HCT116 (cell line): ENCODE results near the gene IRF3. TPM values are rescaled to one million over a fixed set of nuclear protein-coding genes. Genes with fewer than 3 reads are reported as not detected.

Experiments used
- ATAC-seq: fragments of 200-7000 bp; cut with Tn5 transposase; 2 replicates; pipeline ENCODE4 v1.9.1; 2020; ENCODE audit warnings: mild to moderate bottlenecking, moderate library complexity
- BruUV-seq: library from RNA; stranded (reverse); fragments of 400-500 nt; replicated peaks from 2 replicates; lab custom pipeline; 2021; lab: Mats Ljungman, UMichigan
- CTCF ChIA-PET: fragments of 300-600 bp; sonication (Branson Sonifier 250); formaldehyde crosslinking; loops from one replicate; lab custom pipeline; 2021; ENCODE audit warnings: antibody characterized with exemption; lab: Charles Lee
- POLR2A ChIA-PET: fragments of 300-600, 350-600 bp; sonication (Branson Sonifier 250); formaldehyde crosslinking; loops from one replicate; lab custom pipeline; 2021; ENCODE audit warnings: antibody characterized with exemption; lab: Charles Lee
- RAD21 ChIA-PET, 2 experiments: fragments of 300-600 bp; sonication (Branson Sonifier 250); formaldehyde crosslinking; loops; one replicate each; lab custom pipeline; 2023; ENCODE audit warnings: low total read pairs in 2 of 2; ENCODE audit not compliant: uncharacterized antibody in 2 of 2, unreplicated experiment in 2 of 2, low non-redundant PET in 1 of 2; lab: Charles Lee
- DNase-seq: peaks from one replicate; pipeline ENCODE4 v3.0.0-alpha.2; 2010; ENCODE audit warnings: low read depth, low spot score
- H2AFZ ChIP-seq: fragments of 200-600 bp; shearing (Covaris generic), sonication (generic); 2 replicates; pipeline ENCODE4 v1.6.1; 2017; ENCODE audit warnings: low read depth, mixed run types, mixed read lengths, antibody characterized with exemption, low read length; ENCODE audit not compliant: poor library complexity, severe bottlenecking
- H3K27ac ChIP-seq: 2 replicates; pipeline ENCODE4 v1.5.1; 2012; ENCODE audit warnings: low read depth, low read length
- H3K27me3 ChIP-seq: fragments of 200-600 bp; sonication (generic); 2 replicates; pipeline ENCODE4 v1.6.1; 2016; ENCODE audit warnings: mixed run types, low read length, mixed read lengths; ENCODE audit not compliant: insufficient read depth
- H3K36me3 ChIP-seq, 2 experiments: fragments of 200-500 bp in 1 of 2; fragments of 200-600 bp in 1 of 2; sonication (Bioruptor generic) in 1 of 2; sonication (generic) in 1 of 2; 2 replicates each; pipeline versions ENCODE4 v1.5.1 to v1.6.1; 2014 to 2016; ENCODE audit warnings: low read length in 2 of 2, inconsistent platforms in 1 of 2, mixed read lengths in 1 of 2, mixed run types in 1 of 2; ENCODE audit not compliant: insufficient read depth in 2 of 2, control insufficient read depth in 1 of 2
- H3K4me1 ChIP-seq, 2 experiments: fragments of 200-600 bp in 1 of 2; sonication (generic) in 1 of 2; 2 replicates each; pipeline versions ENCODE4 v1.5.1 to v1.6.1; 2012 to 2017; ENCODE audit warnings: low read length in 2 of 2, inconsistent platforms in 1 of 2, mild to moderate bottlenecking in 1 of 2, mixed read lengths in 1 of 2, mixed run types in 1 of 2, moderate library complexity in 1 of 2; ENCODE audit not compliant: insufficient read depth in 2 of 2, control insufficient read depth in 1 of 2
- H3K4me2 ChIP-seq: fragments of 200-600 bp; sonication (generic); 2 replicates; pipeline ENCODE4 v1.6.1; 2017; ENCODE audit warnings: mixed run types, low read length, mixed read lengths
- H3K4me3 ChIP-seq, 2 experiments: fragments of 200-600 bp in 1 of 2; sonication (generic) in 1 of 2; replicated peaks in 1 of 2; 2 replicates each; pipeline ENCODE4 v1.5.1; 2011 to 2016; ENCODE audit warnings: low read length in 2 of 2, control low read depth in 1 of 2, low read depth in 1 of 2, mild to moderate bottlenecking in 1 of 2, mixed read lengths in 1 of 2, mixed run types in 1 of 2
- H3K79me2 ChIP-seq: fragments of 200-600 bp; sonication (generic); 2 replicates; pipeline ENCODE4 v1.6.1; 2017; ENCODE audit warnings: mild to moderate bottlenecking, mixed run types, low read length, moderate library complexity, mixed read lengths; ENCODE audit not compliant: insufficient read depth
- H3K9ac ChIP-seq: fragments of 200-600 bp; sonication (generic); 2 replicates; pipeline ENCODE4 v1.6.1; 2016; ENCODE audit warnings: low read length, mixed read lengths
- H3K9me2 ChIP-seq: fragments of 200-600 bp; sonication (generic), shearing (Covaris generic); 2 replicates; pipeline ENCODE4 v1.6.1; 2017; ENCODE audit warnings: mixed run types, mild to moderate bottlenecking, moderate library complexity; ENCODE audit not compliant: insufficient read depth
- H3K9me3 ChIP-seq, 2 experiments: fragments of 200-500 bp in 1 of 2; fragments of 200-600 bp in 1 of 2; sonication (Bioruptor generic) in 1 of 2; sonication (generic) in 1 of 2; 2 replicates each; pipeline ENCODE4 v1.6.1; 2014 to 2017; ENCODE audit warnings: low read length in 2 of 2, mixed read lengths in 2 of 2, inconsistent platforms in 1 of 2, low read depth in 1 of 2, mild to moderate bottlenecking in 1 of 2, mixed run types in 1 of 2, moderate library complexity in 1 of 2; ENCODE audit not compliant: control insufficient read depth in 1 of 2, insufficient read depth in 1 of 2
- H4K20me1 ChIP-seq: fragments of 200-600 bp; sonication (generic), shearing (Covaris generic); 2 replicates; pipeline ENCODE4 v1.6.1; 2017; ENCODE audit warnings: mixed run types, mild to moderate bottlenecking, moderate library complexity; ENCODE audit not compliant: insufficient read depth
- CTCF ChIP-seq, 3 experiments: fragments of 200-600 bp in 1 of 3; sonication (generic) in 1 of 3; IDR thresholded peaks in 2 of 3; conservative IDR thresholded peaks in 1 of 3; 2 replicates each; pipeline ENCODE4 v1.5.1; 2012 to 2017; ENCODE audit warnings: low read depth in 2 of 3, low read length in 2 of 3, antibody characterized with exemption in 1 of 3, borderline replicate concordance in 1 of 3, control low read depth in 1 of 3, mild to moderate bottlenecking in 1 of 3, mixed read lengths in 1 of 3, mixed run types in 1 of 3, moderate library complexity in 1 of 3; ENCODE audit not compliant: insufficient read depth in 1 of 3
- EGR1 ChIP-seq: IDR thresholded peaks from 2 replicates; pipeline ENCODE4 v1.6.1; 2012; ENCODE audit warnings: low read depth
- RAD21 ChIP-seq: IDR thresholded peaks from 2 replicates; pipeline ENCODE4 v1.6.1; 2012; ENCODE audit warnings: low read depth, mild to moderate bottlenecking
- intact Hi-C: fragments of 100-400 bp; cut with micrococcal nuclease; formaldehyde crosslinking; loops from 2 replicates; pipeline ENCODE4 v1.10.0; 2022
- total RNA-seq: library from RNA; stranded (reverse); gene quantifications from one replicate; pipeline ENCODE4 v1.2.1, GENCODE V29; 2021; ENCODE audit not compliant: unreplicated experiment

IRF3 gene
- total RNA-seq, 1 experiment from 2014 or later, result 129 TPM

- TF ChIP-seq RAD21 (peak; percentile 82), EGR1 (no peak), CTCF (IDR thresholded peaks at IDR 0.05 in 2 of 3, conservative IDR thresholded peaks at IDR 0.05 in 1 of 3; ENCODE audit: borderline replicate concordance in 1 of 3, insufficient read depth in 1 of 3, low read depth in 2 of 3, low read length in 2 of 3) (peak; percentile 71 to 99 (median 97))
- no peaks in the 10 kb centered on the region for H3K9me3 ChIP-seq
- no peak overlapping the region for H2AFZ ChIP-seq
- H3K4me2 ChIP-seq, result peak overlapping the region; percentile 58
- H3K4me1 ChIP-seq, result peaks cover 21 to 34% of the 10 kb centered on the region in 2 experiments
- peak overlapping the region; percentile 34 for H3K27ac ChIP-seq
- no peak overlapping the region for H3K4me3 ChIP-seq
- intact Hi-C loops, result no loop called here
- H3K79me2 ChIP-seq, result peaks cover 83% of the 10 kb centered on the region
- POLR2A ChIA-PET, result interaction anchor here (0.6 to 1.1 kb wide), 2 partner anchors 37 to 42 kb away, joined by 3 read pairs; no protein-coding TSS in a partner anchor
- RAD21 ChIA-PET, result no interaction called here
- CTCF ChIA-PET, result interaction anchor here (0.6 to 1.5 kb wide), 11 partner anchors 8 to 672 kb away, joined by 3 to 5 read pairs (median 3); partner anchors contain the start of genes CPT1C, PRRG2 and RRAS
- H3K27me3 ChIP-seq, result no peaks in the 10 kb centered on the region
- DNase-seq (peak; percentile 56), ATAC-seq (peak; percentile 10)
- H3K9ac ChIP-seq, result peak overlapping the region; percentile 27; the same call in 1 of the 2 replicates
- no peaks in the 10 kb centered on the region for H3K9me2 ChIP-seq
- peaks cover 29 to 45% of the 10 kb centered on the region in 2 experiments for H3K36me3 ChIP-seq
- H4K20me1 ChIP-seq, result peaks cover 38% of the 10 kb centered on the region; the same call in 1 of the 2 replicates
- no TSS peak for BruUV-seq
These were observed 15.0 kb upstream of the IRF3 start for GRCh38 chr19:49680421-49681351.
